SU-DHL-6 (cell line): ENCODE results near the gene CBFB.
A peak's percentile ranks its signal among the peaks of the same experiment; 100 is the strongest.

Source experiments
- H2AFZ ChIP-seq: fragments of 200-600 bp; sonication (generic); 2 replicates; pipeline ENCODE4 v1.6.1; 2014; ENCODE audit warnings: low read depth, mild to moderate bottlenecking, moderate library complexity, mixed read lengths, antibody characterized with exemption, low read length; ENCODE audit not compliant: severe bottlenecking
- H3F3A ChIP-seq: fragments of 200-600 bp; shearing (Covaris generic); 2 replicates; pipeline ENCODE4 v1.6.0; 2016; ENCODE audit warnings: antibody characterized with exemption, mild to moderate bottlenecking; ENCODE audit not compliant: insufficient read depth
- H3K27ac ChIP-seq: fragments of 200-600 bp; sonication (generic); 2 replicates; pipeline ENCODE4 v1.5.1; 2016; ENCODE audit warnings: low read depth, mild to moderate bottlenecking, low read length, moderate library complexity, mixed read lengths
- H3K27me3 ChIP-seq: fragments of 200-600 bp; sonication (generic), shearing (Covaris generic); 2 replicates; pipeline ENCODE4 v1.6.0; 2014; ENCODE audit warnings: mild to moderate bottlenecking, low read length
- H3K36me3 ChIP-seq: fragments of 200-600 bp; sonication (generic); 2 replicates; pipeline ENCODE4 v1.6.1; 2014; ENCODE audit warnings: mild to moderate bottlenecking, low read length, mixed read lengths
- H3K4me2 ChIP-seq: fragments of 300-600, 200-600 bp; shearing (Covaris generic), sonication (generic); 2 replicates; pipeline ENCODE4 v1.6.0; 2014; ENCODE audit warnings: low read length, low read depth, mild to moderate bottlenecking; ENCODE audit not compliant: poor library complexity, severe bottlenecking
- H3K4me3 ChIP-seq: fragments of 200-600 bp; sonication (generic); 2 replicates; pipeline ENCODE4 v1.5.1; 2014; ENCODE audit warnings: antibody characterized with exemption, low read length, mild to moderate bottlenecking, mixed read lengths; ENCODE audit not compliant: insufficient read depth, poor library complexity, severe bottlenecking
- H3K79me2 ChIP-seq: fragments of 200-600 bp; sonication (generic); 2 replicates; pipeline ENCODE4 v1.6.1; 2014; ENCODE audit warnings: mild to moderate bottlenecking, low read length, moderate library complexity; ENCODE audit not compliant: insufficient read depth
- H3K9ac ChIP-seq: fragments of 200-600 bp; sonication (generic); 2 replicates; pipeline ENCODE4 v1.7.0; 2014; ENCODE audit warnings: mild to moderate bottlenecking, low read length
- H3K9me2 ChIP-seq: fragments of 200-600 bp; sonication (generic); replicated peaks from 2 replicates; pipeline ENCODE4 v1.6.1; 2014; ENCODE audit warnings: low read length; ENCODE audit not compliant: insufficient read depth
- H3K9me3 ChIP-seq: fragments of 200-600 bp; sonication (generic); 2 replicates; pipeline ENCODE4 v1.6.1; 2014; ENCODE audit warnings: low read length, mixed read lengths; ENCODE audit not compliant: insufficient read depth
- H4K20me1 ChIP-seq: fragments of 200-600 bp; sonication (generic); 2 replicates; pipeline ENCODE4 v1.6.1; 2014; ENCODE audit warnings: low read depth, mild to moderate bottlenecking, antibody characterized with exemption, low read length, moderate library complexity, mixed read lengths
- EZH2phosphoT487 ChIP-seq: fragments of 200-600 bp; sonication (generic), shearing (Covaris generic); conservative IDR thresholded peaks from 2 replicates; pipeline ENCODE4 v1.6.1; 2018; ENCODE audit warnings: mild to moderate bottlenecking, antibody characterized with exemption, low read length, moderate library complexity, mixed read lengths
- TF ChIP-seq, protein P1 (sequence below): fragments of 200-600 bp; sonication (generic); IDR thresholded peaks from one replicate; pipeline ENCODE4 v1.5.1; 2017; ENCODE audit warnings: antibody characterized with exemption, mild to moderate bottlenecking, low read length, moderate library complexity; ENCODE audit not compliant: insufficient read depth, poor library complexity, severe bottlenecking

Gene CBFB

DNA sequence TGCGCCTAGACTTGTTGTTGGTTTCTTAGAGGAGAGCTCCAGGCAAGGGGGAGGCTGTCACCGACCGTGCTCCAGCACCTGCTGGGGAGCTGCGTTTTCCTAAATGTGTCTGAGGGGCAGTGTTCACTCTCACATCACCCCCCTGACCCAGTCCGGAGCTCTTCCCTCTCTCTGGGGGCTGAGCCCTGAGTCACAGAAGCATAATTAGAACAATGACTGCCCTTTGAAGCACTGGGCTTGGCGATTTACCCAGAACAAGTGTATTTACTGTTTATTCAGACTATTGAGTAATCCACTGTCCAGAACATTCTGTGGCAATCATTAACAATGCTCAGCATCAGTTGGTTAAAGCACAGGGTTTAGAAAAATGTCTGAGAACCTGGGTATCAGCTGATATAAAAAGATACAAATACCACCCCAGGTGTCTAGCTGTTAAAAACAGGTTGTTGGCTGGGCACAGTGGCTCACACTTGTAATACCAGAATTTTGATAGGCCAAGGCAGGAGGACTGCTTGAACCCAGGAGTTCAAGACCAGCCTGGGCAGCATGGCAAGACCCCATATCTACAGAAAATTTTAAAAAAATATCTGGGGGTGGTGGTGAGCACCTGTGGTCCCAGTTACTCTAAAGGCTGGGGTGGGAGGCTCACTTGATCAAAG lies 32.5 kb upstream of the CBFB start:
- Histone ChIP-seq H3K27me3 (no peaks in the 10 kb centered on the region), H3K79me2 (no peaks in the 10 kb centered on the region), H4K20me1 (no peaks in the 10 kb centered on the region; the same call in 1 of the 2 replicates), H3K9me2 (no peaks in the 10 kb centered on the region), H3K4me2 (no peak overlapping the region), H2AFZ (no peak overlapping the region), H3K36me3 (no peaks in the 10 kb centered on the region), H3F3A (no peaks in the 10 kb centered on the region), H3K9ac (no peak overlapping the region), H3K9me3 (no peaks in the 10 kb centered on the region), H3K4me3 (no peak overlapping the region), H3K27ac (no peak overlapping the region)
- no peak for TF ChIP-seq EZH2phosphoT487
- TF ChIP-seq, protein P1, sequence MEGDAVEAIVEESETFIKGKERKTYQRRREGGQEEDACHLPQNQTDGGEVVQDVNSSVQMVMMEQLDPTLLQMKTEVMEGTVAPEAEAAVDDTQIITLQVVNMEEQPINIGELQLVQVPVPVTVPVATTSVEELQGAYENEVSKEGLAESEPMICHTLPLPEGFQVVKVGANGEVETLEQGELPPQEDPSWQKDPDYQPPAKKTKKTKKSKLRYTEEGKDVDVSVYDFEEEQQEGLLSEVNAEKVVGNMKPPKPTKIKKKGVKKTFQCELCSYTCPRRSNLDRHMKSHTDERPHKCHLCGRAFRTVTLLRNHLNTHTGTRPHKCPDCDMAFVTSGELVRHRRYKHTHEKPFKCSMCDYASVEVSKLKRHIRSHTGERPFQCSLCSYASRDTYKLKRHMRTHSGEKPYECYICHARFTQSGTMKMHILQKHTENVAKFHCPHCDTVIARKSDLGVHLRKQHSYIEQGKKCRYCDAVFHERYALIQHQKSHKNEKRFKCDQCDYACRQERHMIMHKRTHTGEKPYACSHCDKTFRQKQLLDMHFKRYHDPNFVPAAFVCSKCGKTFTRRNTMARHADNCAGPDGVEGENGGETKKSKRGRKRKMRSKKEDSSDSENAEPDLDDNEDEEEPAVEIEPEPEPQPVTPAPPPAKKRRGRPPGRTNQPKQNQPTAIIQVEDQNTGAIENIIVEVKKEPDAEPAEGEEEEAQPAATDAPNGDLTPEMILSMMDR: no peak

- Histone ChIP-seq H3K36me3 (no peaks in the 10 kb centered on the region), H3K27me3 (no peaks in the 10 kb centered on the region), H3K79me2 (no peaks in the 10 kb centered on the region), H2AFZ (no peak overlapping the region), H3F3A (no peaks in the 10 kb centered on the region), H3K9me2 (no peaks in the 10 kb centered on the region), H3K9ac (no peak overlapping the region), H3K27ac (no peak overlapping the region), H4K20me1 (no peaks in the 10 kb centered on the region; the same call in 1 of the 2 replicates), H3K9me3 (no peaks in the 10 kb centered on the region), H3K4me2 (no peak overlapping the region), H3K4me3 (no peak overlapping the region)
- TF ChIP-seq, protein P1: no peak
- no peak for TF ChIP-seq EZH2phosphoT487
Observed at GRCh38 chr16:66996983-66997358, 32.0 kb upstream of the CBFB start.

DNA sequence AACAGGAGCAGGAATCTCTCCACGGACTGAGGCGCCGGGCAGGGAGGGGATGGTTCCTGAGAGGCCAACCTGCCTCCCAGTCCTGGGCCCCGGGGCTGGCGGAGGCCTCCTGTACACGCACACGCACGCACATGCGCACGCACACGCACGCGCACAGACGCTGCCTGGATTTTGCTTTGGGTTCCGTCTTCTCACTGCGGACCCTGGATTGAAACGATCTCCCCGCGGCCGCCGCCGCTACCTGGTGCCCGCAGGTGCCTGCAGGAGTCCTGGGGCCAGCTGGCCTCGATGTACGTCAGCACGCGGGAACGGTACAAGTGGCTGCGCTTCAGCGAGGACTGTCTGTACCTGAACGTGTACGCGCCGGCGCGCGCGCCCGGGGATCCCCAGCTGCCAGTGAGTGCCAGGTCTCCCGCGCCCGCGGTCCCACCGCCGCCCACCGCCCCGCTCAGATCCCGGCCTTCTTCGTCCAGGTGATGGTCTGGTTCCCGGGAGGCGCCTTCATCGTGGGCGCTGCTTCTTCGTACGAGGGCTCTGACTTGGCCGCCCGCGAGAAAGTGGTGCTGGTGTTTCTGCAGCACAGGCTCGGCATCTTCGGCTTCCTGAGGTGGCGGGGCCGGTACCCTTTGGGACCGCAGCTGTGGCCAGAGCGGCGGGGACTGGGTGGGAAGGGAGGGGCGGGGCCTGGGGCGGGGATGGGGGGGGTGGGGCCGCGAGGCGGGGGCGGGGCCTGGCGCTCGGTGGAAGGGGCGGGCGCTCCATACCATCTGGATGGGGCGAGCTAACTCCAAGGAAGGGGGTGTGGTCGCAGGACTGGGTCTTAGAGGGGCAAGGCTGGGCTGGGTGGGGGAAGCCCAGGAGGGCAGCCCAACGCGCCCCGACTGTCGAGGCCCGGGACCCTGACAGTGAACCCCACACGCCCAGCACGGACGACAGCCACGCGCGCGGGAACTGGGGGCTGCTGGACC lies 28.3 kb upstream of the CBFB start:
- TF ChIP-seq, protein P1: no peak
- no peak for TF ChIP-seq EZH2phosphoT487
- H3K36me3 ChIP-seq: no peaks in the 10 kb centered on the region
- H4K20me1 ChIP-seq: no peaks in the 10 kb centered on the region; the same call in 1 of the 2 replicates
- peak overlapping the region; percentile 98 for H2AFZ ChIP-seq
- H3K79me2 ChIP-seq: no peaks in the 10 kb centered on the region
- no peaks in the 10 kb centered on the region for H3K9me2 ChIP-seq
- H3K9ac ChIP-seq: peak overlapping the region; percentile 48
- peak overlapping the region; percentile 90 for H3K4me2 ChIP-seq
- H3K9me3 ChIP-seq: no peaks in the 10 kb centered on the region
- no peaks in the 10 kb centered on the region for H3K27me3 ChIP-seq
- no peak overlapping the region for H3K27ac ChIP-seq
- H3K4me3 ChIP-seq: peak overlapping the region; percentile 77
- no peaks in the 10 kb centered on the region for H3F3A ChIP-seq
